Lower leg skin (tissue), 3 donors: ENCODE results near the gene ZNF593.
A peak's percentile ranks its signal among the peaks of the same experiment; 100 is the strongest.

Experiments
- POLR2A ChIP-seq, 2 donors: fragments of 450-650 bp; IDR thresholded peaks; one replicate each; pipeline ENCODE4 v1.6.1; 2016 to 2017; ENCODE audit warnings: antibody characterized with exemption in 2 of 2, mild to moderate bottlenecking in 1 of 2, moderate library complexity in 1 of 2
- TF ChIP-seq, protein P1 (sequence below), 3 donors: fragments of 450-650 bp; IDR thresholded peaks; one replicate each; pipeline ENCODE4 v1.5.1; 2016; ENCODE audit warnings: antibody characterized with exemption in 3 of 3, mild to moderate bottlenecking in 3 of 3, moderate library complexity in 2 of 3

DNA sequence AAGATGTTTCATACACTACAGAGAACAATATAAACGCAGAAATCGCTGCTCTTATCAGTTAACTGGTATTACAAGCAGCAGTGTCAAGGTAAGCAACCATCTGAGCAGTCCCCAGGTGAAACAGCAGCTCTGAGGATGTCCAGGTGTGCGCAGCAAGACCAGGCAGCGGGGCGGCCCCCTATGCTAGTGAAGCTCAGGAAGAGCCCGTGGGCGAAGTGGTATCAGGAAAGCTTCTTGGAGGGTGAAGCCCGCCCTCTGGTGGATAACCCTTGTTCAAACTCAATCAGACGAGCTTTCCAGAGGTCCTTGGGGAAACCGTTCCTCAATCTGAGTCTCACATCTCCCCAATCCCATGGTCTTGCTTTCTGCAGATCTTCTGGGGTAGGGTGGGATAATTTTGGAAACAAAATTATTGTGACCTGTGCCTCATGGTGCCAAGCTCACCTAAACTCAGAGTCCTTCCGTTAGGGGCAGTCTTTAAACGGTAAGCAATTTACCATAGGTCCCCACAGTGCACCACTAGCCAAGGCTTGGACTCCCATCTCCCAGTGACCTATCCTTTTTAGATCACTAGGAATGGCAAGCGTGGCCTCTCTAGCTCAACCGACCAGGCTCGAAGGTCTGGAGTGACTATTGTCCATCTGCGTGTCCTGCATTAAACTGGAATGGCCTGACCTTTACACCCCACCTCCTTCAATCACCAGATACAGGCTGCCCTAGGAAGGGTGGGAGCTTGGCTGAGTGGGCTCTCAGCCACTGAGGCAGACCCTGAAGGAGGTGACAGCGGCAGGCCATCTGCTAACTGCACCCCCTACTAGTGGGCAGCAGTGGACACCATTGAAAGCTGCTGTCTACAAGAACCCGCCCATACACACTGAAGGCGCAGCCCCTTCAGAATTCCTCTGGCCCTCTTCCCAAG is 24.4 kb upstream of the ZNF593 start:
- no peak for TF ChIP-seq POLR2A (IDR thresholded peaks at IDR 0.05)
- TF ChIP-seq, protein P1, sequence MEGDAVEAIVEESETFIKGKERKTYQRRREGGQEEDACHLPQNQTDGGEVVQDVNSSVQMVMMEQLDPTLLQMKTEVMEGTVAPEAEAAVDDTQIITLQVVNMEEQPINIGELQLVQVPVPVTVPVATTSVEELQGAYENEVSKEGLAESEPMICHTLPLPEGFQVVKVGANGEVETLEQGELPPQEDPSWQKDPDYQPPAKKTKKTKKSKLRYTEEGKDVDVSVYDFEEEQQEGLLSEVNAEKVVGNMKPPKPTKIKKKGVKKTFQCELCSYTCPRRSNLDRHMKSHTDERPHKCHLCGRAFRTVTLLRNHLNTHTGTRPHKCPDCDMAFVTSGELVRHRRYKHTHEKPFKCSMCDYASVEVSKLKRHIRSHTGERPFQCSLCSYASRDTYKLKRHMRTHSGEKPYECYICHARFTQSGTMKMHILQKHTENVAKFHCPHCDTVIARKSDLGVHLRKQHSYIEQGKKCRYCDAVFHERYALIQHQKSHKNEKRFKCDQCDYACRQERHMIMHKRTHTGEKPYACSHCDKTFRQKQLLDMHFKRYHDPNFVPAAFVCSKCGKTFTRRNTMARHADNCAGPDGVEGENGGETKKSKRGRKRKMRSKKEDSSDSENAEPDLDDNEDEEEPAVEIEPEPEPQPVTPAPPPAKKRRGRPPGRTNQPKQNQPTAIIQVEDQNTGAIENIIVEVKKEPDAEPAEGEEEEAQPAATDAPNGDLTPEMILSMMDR (IDR thresholded peaks at IDR 0.05): peak in 1 of 3 donors; percentile 29
